SK-N-SH treated with all-trans-retinoic acid at 6 μM for 48 hours (cell line): ENCODE measurements around the gene MICALL2.

Experiments
- ARNTL ChIP-seq: fragments of 450-650 bp; formaldehyde crosslinking; IDR thresholded peaks from 2 replicates; pipeline ENCODE4 v1.5.0; 2020; ENCODE audit warnings: low read depth, mild to moderate bottlenecking, moderate library complexity, borderline replicate concordance
- BACH2 ChIP-seq: fragments of 250-450 bp; sonication (Bioruptor Pico); IDR thresholded peaks from 2 replicates; pipeline ENCODE4 v1.9.0; 2021; ENCODE audit warnings: mild to moderate bottlenecking, borderline replicate concordance
- ISL1 ChIP-seq: fragments of 250-450 bp; sonication (Bioruptor Pico); IDR thresholded peaks from 2 replicates; pipeline ENCODE4 v2.1.2; 2022; ENCODE audit warnings: mild to moderate bottlenecking, moderate library complexity
- RARB ChIP-seq: fragments of 250-450 bp; sonication (Bioruptor Pico); IDR thresholded peaks from 2 replicates; pipeline ENCODE4 v1.8.0; 2021; ENCODE audit warnings: mild to moderate bottlenecking, moderate library complexity
- ZFP30 ChIP-seq: fragments of 450-650 bp; formaldehyde crosslinking; IDR thresholded peaks from 2 replicates; pipeline ENCODE4 v1.5.0; 2022; ENCODE audit warnings: mild to moderate bottlenecking, moderate library complexity

GRCh38 chr7:1400371-1400770, 58.9 kb downstream of the MICALL2 start:
- TF ChIP-seq ISL1 (CRISPR knock-in tag): no peak
- no peak for TF ChIP-seq BACH2
- no peak for TF ChIP-seq RARB (CRISPR knock-in tag)
- TF ChIP-seq ARNTL (CRISPR knock-in tag): no peak
- TF ChIP-seq ZFP30 (CRISPR knock-in tag): no peak
